GM21825 (cell line): Measurements from ENCODE around the gene ATR.
"Not testable (repeated sequence)": the region's sequence is repeated elsewhere in the genome, so short reads cannot be mapped to it uniquely, and the experiment has no call there.

Experiments used
- ATAC-seq: cut with Tn5 transposase; IDR thresholded peaks from one replicate; pipeline ENCODE4 v1.9.1; 2021; ENCODE audit warnings: mild to moderate bottlenecking, moderate library complexity; ENCODE audit not compliant: unreplicated experiment

Gene ATR

DNA sequence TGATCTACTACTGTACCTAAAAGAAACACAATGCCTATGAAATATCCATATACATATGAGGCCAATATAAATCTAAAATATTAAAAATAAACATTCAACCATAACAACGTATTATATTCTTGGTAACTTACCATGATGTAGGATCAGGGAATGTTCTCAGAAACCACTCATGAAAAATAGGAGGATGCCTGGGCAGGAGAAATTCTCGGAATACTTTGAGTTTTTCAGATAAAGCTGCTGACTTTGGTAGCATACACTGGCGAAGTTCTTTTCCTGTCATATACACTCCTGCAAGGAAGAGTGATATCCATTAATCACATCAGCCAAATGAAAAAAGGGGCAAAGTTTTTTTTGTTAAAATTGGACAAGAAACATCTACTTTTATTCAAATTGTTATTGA lies 119.4 kb downstream of the ATR start:
- ATAC-seq: no peak

DNA sequence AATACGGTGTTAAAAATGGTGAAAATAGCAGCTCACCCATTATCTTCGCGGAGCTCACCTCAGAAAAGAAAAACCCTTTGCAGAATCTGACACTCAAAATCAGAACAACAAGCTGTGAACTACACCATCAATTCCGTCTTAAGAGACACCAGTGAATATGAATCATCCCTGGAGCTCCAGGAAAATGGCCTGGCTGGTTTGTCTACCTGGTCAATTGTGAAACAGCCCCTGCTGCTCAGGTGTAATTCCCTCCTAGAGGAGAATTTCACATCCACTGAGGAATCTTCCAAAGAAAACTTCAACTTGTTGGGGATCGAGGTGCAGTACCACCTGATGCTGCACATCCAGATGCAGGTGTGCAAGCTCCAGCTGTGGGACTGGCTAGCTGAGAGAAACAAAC lies 127.7 kb downstream of the ATR start:
- ATAC-seq: no peak

DNA sequence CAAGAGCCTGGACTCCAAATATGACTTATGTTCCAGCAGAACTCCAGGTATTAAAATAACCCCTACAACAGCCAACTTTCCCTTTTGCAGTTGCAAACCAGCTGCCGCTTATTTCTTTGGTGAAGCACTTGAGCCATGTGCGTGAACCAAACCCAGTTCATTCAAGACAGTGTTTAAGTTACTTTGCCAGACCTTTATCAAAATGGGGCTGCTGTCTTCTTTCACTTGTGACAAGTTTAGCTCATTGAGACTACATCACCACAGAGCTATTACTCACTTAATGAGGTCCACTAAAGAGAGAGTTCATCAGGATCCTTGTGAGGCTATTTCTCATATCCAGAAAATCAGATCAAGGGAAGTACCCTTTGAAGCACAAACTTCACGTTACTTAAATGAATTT lies 128.3 kb downstream of the ATR start:
- no peak for ATAC-seq

DNA sequence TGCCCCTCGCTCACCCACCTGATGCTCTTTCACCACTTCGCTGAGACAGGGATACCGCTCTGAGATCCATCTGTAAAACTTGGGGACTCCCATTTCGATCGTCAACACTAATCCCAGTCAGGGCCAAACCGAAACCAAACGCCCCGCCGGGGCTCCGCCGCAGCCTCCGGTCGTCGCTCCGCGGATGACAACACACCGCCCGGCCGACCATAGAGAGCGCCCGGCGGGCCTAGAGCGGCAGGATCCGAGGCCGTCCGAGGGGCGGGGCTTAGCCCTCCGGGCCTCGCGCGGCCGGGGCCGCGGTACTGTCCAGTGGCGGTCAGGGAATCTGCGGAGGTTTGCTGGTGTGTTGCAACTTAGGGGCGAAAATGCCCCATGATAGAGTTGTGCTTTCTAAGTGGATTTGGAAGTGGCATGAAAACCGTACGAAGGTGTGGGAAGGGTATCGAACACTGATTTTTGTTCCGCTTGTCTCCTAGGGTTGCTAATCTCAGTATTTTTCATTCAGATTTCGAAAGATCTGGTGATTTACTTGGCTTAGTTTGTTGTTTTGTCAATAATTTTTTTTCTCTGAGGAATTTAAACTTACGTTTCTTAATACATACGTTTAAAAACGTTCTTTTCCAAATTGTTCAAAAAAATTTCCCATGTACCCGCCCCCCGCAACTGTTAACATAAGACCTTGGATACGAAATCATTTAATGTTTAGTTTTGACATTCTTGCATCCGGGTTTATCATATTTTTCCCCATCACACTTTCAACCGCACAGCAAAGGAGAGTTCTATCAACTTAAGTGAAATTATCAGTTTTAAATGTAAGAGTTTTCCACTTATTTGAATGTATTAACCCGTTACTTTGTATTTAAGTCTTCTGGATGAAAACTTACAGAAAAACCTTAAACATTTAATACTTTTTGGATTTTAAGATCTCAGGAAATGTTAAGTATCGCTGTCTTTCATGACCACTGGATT lies 130.4 kb downstream of the ATR start, which contains the start of gene XRN1:
Gene XRN1 (minus strand): TSS at position 186 of the 972 bp plus-strand sequence. CDS start 93 bp downstream, at position 93.
- peak; percentile 86 for ATAC-seq

DNA sequence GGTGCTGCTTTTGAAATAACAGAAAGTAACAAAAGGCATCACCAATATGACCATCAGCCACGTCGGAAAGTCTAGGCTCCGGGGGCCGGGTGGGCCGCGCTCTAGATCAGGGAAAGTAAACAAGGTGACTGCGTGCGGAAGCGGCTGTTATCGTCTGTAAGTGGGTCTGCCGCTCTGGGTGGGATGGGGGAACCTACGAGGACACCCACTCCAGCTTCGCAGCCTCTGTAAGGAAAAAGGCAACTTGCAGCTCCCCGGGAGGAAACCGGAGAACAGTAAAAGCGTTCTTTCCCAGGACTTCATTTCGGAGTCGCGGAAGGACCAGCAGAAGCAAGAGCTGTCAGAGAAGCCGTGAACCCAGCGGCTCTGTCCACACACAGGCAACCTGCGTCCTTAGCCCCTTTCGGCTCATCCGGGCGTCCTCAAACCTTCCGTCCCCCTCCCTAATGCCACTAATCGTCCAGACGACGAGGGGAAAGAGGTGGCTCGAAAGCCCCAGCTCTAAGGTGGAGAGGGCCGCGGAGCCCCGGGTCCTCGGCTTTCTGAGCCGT lies 131.2 kb downstream of the ATR start:
- ATAC-seq: peak; percentile 20

DNA sequence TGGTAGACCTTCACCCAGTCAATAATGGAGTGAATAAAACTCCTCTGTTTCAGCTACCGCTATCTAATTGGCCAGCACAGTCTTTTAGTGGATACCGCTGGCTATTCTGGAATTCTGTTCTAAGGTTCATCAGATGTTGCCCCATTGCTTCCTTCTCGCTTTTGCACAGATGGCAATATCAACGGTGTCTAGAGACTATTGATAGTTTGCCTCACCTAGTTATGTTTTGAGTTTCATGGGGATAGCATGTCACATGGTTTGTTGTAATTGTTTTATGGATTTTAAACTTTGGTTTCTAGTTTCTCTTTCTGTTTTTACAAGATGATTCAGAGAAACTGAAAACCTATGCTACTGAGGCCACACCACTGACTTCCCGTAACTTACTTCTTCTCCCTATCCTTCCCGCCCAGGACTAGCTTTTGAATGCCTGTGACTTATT lies 132.7 kb downstream of the ATR start:
- peak; percentile 52 for ATAC-seq

DNA sequence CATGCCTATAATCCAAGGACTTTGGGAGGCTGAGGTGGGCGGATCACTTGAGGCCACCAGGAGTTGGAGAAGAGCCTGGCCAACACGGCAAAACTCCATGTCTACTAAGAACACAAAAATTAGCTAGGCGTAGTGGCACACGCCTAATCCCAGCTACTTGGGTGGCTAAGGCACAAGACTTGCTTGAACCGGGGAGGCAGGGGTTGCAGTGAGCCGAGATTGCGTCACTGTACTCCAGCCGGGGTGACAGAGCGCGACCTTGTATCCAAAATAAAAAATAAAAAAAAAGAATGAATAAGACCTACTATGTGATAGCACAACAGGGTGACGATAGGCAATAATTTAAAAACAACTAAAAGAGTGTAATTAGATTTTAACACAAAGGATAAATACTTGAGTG lies 134.2 kb downstream of the ATR start:
- ATAC-seq: no peak

DNA sequence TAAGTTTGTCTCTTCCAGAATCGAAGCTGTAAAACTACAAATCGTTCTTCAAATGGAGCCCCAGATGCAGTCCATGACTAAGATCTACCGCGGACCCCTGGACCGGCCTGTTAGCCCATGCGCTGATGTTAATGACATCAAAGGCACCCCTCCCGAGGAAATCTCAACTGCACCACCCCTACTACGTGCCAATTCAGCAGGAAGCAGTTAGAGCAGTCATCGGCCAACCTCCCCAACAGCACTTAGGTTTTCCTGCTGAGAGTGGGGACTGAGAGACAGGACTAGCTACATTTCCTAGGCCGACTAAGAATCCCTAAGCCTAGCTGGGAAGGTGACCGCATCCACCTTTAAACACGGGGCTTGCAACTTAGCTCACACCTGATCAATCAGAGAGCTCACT lies 135.5 kb downstream of the ATR start:
- not testable (repeated sequence) for ATAC-seq

DNA sequence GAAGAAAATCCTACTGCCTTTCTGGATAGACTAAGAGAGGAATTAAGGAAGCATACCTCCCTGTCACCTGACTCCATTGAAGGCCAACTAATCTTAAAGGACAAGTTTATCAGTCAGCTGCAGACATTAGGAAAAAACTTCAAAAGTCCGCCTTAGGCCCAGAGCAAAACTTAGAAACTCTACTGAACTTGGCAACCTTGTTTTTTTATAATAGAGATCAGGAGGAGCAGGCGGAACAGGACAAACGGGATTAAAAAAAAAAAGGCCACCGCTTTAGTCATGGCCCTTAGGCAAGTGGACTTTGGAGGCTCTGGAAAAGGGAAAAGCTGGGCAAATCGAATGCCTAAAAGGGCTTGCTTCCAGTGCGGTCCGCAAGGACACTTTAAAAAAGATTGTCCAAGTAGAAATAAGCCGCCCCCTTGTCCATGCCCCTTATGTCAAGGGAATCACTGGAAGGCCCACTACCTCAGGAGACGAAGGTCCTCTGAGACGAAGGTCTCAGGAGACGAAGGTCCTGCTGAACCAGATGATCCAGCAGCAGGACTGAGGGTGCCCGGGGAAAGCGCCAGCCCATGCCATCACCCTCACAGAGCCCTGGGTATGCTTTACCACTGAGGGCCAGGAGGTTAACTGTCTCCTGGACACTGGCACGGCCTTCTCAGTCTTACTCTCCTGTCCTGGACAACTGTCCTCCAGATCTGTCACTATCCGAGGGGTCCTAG lies 138.9 kb downstream of the ATR start:
- ATAC-seq: not testable (repeated sequence)

DNA sequence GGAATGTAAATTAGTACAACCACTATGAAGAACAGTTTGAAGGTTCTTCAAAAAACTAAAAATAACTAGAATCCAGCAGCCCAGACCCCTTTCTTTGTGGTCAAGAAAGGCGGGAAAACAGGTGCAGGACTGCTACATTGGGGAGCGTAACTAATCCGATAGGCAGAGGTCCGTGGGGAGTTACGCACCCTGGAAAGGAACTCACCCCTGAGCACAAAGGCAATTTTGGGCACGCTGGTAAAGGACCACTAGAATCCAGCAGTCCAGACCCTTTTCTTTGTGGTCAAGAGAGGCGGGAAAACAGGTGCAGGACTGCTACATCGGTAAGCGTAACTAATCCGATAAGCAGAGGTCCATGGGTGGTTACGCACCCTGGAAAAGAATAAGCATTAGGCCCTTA lies 140.4 kb downstream of the ATR start:
- not testable (repeated sequence) for ATAC-seq

DNA sequence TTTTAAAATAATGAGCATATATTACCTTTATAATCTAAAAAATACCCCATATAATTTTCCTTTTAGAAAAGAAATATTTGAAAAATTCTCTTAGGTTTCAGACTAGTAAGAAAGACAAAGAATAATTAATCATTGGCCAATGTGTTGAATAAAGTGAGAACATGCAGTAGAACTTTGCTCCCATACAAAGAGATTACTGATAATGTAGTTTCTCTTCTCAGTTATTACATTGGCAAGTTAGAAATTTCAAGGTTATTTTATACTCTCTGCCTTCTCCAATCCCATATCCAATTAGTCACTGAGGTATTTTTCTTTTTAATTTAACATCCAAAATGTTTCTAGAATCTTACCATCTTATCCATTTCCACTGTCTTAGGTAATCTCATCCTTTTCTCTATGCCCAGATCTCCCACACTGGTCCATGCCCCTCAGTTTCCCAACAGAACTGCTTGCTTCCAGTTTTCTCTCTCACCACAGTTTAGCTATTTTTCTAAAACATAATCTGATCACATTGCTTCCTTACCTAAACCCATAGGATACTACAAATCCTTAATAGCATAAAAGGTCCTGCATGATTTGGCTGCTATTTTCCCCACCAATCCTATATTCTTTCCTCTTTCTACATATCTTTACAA lies 141.5 kb downstream of the ATR start:
- no peak for ATAC-seq

DNA sequence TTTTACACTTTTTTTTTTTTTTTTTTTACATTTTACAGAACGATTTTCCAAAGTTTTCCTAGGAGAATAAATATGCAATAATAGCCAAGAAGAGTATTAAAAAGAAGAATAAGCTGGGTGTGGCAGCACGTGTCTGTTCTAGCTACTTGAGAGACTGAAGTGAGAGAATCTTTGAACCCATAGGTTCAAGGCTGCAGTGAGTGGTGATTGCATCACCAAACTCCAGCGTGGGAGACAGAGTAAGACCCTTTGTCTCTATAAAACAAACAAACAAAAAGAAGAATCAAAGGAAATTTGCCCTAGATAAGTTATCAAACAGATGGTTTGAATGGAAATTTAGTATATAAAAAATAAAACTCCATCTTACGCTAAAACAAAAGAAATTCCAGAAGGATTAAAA lies 144.0 kb downstream of the ATR start:
- ATAC-seq: no peak

DNA sequence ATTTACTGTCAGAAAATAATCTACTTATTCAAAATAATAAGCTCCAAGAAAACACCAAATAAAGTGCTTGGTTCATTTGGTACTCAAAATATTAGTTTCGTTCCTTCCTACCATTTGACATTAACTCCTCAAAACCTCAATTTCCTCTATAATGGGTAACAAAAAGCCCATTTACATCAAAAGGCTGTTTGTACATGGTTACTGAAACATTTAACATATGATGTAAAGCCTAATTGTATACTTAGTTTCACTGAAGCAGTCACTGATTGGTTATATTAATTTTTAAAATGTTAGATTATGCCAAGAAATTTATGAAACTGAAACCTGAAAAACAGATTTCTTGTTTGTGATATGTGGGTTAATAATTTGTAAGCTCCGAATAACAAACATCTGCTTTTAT lies 145.4 kb downstream of the ATR start:
- no peak for ATAC-seq

DNA sequence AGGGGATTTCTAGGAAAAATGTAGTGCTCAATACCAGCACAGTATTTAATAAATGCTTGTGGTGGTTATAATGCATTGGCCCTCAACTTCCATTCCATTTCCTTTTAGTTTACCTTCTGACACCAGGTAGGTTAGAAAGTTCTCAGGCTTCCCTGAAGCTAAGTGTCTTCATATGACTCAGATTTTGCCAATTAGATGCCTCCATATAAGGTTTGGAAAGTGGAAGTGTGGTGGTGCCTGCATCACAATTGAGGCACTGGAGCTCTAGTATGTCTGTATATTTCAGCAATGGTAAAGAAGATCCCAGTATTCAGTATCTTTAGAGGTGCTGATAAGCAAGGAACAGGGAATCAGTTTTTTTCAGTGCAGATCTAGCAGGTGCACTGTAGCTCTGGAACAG lies 149.0 kb downstream of the ATR start:
- no peak for ATAC-seq

DNA sequence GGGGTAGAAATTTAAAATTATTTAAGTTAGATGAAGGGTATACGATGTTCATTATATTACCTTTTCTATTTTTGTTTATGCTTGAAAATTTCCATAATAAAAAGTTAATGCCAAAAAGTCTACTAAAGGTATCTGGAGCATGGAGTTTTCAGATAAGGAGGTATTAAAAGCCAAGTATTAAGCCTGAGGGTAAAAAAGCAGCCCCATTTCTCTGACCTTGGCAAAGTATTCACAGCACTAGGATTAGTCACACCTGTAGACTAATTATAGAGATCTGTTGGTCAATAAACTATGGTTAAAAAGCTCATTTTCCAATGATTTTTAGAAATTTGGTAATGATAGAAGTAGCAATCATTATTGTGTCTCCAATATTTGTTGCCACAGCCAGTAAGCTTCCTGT lies 153.8 kb downstream of the ATR start:
- ATAC-seq: no peak

DNA sequence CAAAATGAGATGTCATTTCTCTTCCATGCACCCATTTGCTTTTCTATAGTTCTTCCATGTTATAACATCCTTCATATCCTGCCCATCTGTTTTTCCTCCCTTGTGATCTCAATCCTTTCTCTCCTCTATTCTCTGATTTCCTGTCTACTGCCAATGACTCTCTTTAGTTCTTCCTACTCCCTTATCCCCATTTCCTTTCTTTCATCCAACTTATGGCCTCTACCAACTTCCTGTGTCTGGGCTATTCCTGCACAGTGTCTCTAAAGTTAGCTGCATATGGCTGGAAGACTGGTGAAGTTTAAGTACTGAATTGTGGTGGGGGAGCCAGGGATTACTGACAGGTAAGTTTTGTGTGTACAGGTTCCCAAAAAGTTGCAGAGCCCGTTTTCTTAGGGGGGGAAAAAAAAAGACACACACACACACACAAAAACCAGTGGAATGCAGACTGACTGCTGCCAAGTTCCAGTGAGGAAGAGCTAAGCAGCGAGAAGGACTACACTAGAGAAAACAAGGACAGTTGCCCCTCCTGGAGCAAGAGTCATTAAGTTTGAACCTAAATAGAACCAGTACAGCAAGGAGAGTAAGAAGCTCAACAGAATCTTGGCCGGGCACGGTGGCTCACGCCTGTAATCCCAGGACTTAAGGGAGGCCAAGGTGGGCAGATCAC lies 159.5 kb downstream of the ATR start:
- ATAC-seq: no peak

DNA sequence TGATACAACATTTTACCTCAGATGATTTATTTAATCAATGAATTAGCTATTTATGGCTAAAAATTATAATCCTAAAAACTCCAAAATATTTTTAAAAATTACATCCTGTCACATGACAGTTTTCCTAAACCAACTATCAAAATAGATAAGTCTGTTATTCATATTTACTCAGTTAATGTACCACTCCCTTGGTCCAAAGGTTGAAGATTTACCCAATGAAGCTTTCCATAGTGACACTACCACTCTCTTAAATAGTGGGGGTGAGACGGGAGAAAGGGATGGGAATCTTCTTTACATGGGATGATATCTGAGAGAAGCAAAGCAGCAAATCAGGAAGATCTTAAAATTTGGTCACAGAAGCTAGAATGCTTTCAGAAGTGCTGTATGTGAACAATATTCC lies 161.2 kb downstream of the ATR start:
- ATAC-seq: no peak

DNA sequence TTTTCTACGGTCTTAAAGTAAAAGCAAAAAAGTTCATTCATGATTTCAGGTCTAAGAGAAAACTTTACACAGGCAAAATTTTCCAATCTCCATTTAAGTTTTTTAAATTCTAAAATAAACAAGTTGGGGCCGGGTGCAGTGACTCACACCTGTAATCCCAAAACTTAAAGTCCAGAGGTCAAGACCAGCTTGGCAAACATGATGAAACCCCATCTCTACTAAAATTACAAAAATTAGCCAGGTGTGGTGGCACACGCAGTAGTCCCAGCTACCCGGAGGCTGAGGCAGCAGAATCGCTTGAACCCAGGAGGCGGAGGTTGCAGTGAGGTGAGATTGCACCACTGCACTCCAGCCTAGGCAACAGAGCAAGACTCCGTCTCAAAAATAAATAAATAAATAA lies 178.0 kb downstream of the ATR start:
- not testable (repeated sequence) for ATAC-seq
